Measurements from ENCODE around the gene DYNC1I1.

- TF ChIP-seq, protein P1, sequence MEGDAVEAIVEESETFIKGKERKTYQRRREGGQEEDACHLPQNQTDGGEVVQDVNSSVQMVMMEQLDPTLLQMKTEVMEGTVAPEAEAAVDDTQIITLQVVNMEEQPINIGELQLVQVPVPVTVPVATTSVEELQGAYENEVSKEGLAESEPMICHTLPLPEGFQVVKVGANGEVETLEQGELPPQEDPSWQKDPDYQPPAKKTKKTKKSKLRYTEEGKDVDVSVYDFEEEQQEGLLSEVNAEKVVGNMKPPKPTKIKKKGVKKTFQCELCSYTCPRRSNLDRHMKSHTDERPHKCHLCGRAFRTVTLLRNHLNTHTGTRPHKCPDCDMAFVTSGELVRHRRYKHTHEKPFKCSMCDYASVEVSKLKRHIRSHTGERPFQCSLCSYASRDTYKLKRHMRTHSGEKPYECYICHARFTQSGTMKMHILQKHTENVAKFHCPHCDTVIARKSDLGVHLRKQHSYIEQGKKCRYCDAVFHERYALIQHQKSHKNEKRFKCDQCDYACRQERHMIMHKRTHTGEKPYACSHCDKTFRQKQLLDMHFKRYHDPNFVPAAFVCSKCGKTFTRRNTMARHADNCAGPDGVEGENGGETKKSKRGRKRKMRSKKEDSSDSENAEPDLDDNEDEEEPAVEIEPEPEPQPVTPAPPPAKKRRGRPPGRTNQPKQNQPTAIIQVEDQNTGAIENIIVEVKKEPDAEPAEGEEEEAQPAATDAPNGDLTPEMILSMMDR (IDR thresholded peaks at IDR 0.05): peak; percentile 43
- TF ChIP-seq, protein P2, sequence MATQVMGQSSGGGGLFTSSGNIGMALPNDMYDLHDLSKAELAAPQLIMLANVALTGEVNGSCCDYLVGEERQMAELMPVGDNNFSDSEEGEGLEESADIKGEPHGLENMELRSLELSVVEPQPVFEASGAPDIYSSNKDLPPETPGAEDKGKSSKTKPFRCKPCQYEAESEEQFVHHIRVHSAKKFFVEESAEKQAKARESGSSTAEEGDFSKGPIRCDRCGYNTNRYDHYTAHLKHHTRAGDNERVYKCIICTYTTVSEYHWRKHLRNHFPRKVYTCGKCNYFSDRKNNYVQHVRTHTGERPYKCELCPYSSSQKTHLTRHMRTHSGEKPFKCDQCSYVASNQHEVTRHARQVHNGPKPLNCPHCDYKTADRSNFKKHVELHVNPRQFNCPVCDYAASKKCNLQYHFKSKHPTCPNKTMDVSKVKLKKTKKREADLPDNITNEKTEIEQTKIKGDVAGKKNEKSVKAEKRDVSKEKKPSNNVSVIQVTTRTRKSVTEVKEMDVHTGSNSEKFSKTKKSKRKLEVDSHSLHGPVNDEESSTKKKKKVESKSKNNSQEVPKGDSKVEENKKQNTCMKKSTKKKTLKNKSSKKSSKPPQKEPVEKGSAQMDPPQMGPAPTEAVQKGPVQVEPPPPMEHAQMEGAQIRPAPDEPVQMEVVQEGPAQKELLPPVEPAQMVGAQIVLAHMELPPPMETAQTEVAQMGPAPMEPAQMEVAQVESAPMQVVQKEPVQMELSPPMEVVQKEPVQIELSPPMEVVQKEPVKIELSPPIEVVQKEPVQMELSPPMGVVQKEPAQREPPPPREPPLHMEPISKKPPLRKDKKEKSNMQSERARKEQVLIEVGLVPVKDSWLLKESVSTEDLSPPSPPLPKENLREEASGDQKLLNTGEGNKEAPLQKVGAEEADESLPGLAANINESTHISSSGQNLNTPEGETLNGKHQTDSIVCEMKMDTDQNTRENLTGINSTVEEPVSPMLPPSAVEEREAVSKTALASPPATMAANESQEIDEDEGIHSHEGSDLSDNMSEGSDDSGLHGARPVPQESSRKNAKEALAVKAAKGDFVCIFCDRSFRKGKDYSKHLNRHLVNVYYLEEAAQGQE (IDR thresholded peaks at IDR 0.05; ENCODE audit: low read depth, low read length): no peak
- TF ChIP-seq ELF1 (IDR thresholded peaks at IDR 0.05) (no peak), RCOR1 (IDR thresholded peaks at IDR 0.05; ENCODE audit: low read length) (no peak), SIN3A (IDR thresholded peaks at IDR 0.05; ENCODE audit: borderline replicate concordance, low read depth, low read length) (no peak), FOXM1 (IDR thresholded peaks at IDR 0.05; ENCODE audit: low read depth) (no peak), GABPA (IDR thresholded peaks at IDR 0.05; ENCODE audit: low read depth) (no peak), EP300 (IDR thresholded peaks at IDR 0.05; ENCODE audit: borderline replicate concordance in 1 of 2, low read depth in 1 of 2, low read length in 1 of 2) (no peak), FOSL2 (IDR thresholded peaks at IDR 0.05; ENCODE audit: borderline replicate concordance, low read depth) (no peak), TAF1 (IDR thresholded peaks at IDR 0.05; ENCODE audit: borderline replicate concordance, low read depth, low read length) (no peak), POLR2AphosphoS5 (IDR thresholded peaks at IDR 0.05; ENCODE audit: low read depth, low read length) (no peak), EZH2phosphoT487 (IDR thresholded peaks at IDR 0.05; ENCODE audit: borderline replicate concordance, low read depth) (no peak)
These were observed 93.5 kb downstream of the DYNC1I1 start for GRCh38 chr7:95865716-95866371.
